GM04504 (cell line): Measurements from ENCODE around the gene GPD2.

Experiments used
- DNase-seq: peaks from one replicate; pipeline ENCODE4 v3.0.0-alpha.2; 2012; ENCODE audit warnings: low read depth

The GPD2 gene

DNA sequence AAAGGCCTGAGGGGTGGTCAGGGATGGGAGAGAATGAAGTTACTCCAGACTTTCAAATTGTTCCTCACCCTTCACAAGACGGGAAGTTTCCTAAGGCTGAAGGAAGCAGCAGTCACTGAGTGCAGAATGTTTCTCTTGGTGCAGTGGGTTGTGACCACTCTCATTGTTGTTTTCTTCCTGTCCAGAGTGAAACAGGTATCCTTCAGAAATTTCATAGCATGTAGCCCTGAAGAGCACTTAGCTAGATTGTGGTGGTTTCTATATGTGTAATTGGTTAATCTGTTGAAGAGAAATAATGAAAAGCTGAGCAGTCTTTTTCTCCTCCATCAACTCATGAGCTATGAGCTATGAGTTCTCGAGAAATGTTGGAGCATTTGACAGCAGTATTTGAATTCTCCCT is 96.8 kb downstream of the GPD2 start:
- no peak for DNase-seq

DNA sequence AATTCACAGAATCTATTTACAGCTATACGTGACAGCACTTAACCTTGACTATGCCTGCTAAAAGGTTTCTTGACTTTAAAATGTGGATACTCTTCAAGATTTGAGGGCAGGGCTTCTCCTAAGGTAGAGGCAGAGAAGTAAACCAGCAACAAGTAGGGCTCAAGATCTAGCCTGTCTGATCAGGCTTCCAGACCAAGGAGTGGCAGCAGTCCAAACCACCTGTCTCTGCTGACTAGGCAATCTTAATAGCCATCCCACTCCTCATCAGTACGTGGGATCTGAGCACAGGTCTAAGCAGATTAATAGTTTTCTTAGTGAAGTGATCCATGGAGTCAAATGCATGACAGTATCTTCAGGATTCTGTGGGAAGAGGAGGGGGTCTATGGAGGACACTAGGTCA is 100.4 kb downstream of the GPD2 start:
- no peak for DNase-seq

DNA sequence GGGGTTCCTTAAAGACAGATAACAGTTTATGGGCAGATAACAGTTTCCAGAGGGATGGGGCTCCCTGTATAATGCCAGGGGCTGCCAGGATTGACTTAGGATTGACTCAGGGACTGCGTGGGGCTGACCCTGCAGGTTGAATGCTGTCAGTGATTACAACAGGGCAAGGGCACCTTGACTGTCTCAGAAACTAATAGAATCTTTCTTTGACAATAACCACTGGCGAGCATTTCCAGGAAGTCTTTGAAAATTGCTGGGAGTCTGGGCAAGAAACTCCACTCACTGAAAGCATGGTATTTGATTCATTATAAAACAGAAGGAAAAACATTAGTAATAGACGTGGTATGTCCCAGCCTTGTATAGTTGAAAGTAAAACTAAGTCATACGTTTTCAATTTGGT is 101.0 kb downstream of the GPD2 start:
- peak; percentile 28 for DNase-seq

DNA sequence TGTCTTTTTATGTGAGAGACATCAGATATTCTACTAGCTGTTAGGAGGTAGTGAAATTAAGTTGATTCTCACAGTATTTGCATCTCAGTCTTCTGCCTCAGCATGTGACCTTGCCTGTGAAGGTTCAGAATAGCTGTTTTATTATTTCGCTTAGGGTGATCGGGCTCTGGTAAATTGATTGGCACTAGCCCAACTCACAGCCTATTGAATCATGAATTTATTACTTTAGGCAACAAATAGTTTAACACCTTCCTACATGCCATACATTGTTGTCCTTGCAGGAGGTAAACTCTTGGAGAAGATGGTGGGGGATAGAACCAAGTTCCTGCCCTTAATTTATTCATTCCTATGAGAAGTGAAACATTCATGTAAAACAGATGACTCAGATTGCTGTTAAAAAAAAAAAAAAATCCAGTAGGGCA is 101.9 kb downstream of the GPD2 start:
- no peak for DNase-seq

DNA sequence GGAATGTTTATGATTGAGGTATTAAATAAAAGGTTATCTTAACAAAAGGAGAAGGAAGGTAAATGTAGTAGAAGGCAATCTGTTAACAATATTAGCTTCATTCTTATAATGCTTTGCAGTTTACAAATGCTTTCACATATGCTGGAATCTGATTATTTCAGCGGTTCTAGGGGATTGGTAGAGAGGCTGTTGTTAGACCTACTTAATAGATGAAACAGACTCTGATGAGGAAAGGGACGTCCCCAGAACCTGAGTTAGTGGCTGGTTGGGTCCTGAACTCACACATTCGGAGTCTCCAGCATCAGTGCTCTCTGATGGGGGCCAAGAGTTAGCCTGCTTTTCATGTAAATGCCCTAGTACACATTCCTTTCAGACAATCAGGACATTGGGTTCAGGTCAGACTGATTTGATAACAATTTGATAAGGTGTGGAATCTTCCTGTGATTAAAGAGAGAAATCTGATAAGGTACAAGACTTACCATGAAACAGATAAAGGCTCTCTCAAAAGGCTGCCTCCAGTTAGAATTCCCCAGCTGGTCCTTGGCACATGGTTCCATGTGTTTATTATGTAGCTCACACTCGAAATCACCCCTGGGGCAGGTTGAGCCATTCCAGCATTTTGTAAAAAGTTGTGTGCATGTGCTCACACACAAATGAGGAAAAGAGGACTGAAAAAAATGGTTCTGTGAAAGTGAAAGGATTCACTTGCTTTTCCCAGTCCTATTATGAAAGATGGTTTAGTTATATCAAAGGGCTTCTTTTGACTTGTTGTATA is 103.1 kb downstream of the GPD2 start:
- DNase-seq = no peak

DNA sequence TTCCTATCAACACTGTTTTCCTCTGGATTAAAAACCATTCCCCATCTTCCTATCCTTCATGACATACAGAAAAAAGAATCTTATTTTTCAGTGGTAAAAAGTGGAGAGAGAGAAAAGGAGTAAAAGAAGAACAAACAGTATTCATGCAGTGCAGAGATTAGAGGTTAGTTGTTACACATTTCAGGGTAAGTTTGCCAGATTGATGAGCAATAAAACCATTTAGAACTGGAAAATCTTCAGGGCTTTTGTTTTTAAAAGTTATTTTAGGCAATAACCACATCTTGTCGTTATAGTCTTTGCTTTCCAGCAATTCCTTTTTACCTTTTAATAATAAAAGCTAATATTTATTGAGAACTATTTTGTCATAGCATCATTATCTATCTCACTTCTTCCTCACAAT is 104.5 kb downstream of the GPD2 start:
- peak; percentile 6 for DNase-seq

DNA sequence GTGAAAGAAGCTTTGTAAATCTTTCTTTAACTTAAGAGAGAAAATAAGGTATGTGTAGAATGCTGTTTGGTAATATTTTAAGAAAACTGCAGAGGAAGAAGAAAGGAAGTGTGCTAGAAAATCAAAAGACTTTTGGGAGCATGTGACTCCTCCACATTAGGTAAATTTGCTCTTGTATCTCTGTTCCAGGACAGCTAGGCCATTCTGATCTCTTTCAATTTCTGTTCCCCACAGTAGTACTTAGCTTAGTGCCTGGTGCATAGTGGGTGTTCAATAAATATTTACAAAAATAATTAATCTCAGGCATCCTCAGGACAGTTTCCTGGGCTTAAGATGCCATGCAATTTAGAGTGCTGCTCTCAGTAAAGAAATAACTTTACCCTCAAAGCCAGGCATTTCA is 105.0 kb downstream of the GPD2 start:
- no peak for DNase-seq

DNA sequence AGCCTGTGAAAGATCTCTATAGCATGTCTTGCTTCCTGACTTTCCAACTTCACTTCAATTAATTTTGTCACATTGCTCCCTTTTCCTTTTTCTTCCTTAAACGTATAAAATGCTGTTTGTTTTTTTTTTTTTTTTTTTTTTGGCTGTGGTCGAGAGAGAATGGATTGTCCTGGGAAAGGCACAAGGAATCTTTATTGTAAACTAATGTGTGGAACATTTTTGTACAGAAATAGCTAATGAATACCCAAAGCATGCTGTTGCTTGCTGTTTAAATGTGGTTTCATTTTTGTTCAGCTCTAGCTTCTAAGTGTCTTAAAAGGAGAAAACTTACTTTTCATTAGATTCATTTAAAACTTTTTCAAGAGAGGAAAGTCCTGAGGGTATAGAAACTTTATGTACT is 105.5 kb downstream of the GPD2 start:
- no peak for DNase-seq

DNA sequence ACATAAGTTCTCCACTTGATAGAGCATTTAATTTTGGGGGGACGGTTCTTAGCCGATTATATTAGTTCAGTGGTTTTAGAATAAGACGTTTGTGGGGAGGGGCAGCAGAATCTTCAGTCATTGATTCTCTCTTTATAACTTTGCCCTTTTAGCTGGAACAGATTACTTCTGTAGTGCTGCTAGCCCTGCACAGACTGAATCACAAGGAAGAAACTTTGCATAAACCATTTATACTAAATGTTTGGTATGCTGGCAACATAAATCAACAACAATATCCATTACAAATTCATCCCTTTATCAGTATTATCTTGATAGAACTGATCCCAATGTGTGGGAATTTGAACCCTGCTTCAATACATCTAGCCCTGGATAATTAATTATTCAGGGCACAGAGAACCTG is 112.2 kb downstream of the GPD2 start:
- DNase-seq = no peak

DNA sequence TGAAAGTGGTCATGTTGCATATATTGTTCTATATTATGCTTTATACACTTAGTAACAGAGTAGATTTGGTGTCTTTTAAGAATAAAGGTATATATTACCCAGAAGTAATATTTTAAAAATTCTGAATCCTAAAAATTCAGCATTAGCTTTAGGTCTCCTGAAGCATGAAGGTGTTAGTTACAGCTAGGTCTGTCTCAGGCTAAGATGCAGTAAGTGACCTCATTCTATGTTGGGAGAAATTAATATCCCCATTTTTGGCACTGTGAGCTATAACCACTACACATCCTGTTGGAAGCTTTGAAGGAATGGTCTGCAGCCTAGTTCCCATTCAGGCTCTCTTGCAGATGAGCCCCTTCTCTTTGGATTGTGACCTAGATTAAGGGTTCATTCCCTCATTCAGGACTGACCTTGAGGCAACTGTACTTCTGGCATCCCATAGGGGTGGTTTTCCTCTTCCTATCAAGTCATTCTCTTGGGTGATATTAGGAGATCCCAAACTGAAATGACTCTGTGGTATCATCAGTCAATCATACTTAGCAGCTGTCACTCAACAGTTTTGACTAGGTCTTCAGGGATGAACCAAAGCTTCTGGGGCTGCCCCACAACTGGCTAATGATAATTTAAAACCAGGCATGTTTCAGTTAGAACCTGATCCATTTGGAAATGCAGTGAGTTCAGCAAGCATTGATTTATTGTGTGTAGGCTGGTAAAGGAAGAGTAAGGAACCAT is 117.7 kb downstream of the GPD2 start:
- DNase-seq = no peak

DNA sequence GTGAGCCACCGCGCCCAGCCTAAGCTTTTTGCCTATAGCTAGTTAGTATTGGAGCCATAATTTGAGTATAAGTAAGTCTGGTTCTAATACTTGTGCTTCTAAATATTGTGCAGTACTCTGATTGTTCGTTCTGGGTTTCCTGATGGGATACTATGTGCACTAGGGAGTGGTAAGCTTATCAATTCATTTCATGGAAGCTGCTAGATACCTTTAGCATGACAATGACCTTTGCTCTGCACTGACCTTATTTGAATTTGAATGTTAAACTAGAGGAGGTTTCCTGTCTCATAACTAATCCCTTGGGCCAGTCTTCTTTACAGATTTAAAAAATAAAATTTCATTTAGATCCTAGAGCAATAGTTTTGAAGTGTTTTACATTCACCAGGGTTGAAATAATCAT is 125.1 kb downstream of the GPD2 start:
- DNase-seq = no peak

DNA sequence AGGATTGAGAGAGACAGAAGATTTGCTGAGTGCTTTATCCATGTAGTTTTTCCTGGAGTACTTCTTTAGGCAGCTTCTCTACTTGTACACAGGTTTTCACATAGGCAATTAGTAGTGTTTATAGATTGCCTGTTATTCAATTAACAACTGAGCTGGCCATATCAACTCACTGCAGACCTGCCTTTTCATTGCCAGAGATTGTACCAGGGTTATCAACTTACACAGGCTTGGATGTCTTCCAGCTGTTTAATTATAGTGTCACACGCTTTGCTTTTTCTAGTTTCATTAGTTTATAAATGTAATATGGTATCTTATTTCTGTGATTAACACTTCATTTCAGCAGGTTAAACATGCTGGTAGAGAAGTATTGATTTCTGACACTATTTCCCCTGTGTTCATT is 125.9 kb downstream of the GPD2 start:
- no peak for DNase-seq

DNA sequence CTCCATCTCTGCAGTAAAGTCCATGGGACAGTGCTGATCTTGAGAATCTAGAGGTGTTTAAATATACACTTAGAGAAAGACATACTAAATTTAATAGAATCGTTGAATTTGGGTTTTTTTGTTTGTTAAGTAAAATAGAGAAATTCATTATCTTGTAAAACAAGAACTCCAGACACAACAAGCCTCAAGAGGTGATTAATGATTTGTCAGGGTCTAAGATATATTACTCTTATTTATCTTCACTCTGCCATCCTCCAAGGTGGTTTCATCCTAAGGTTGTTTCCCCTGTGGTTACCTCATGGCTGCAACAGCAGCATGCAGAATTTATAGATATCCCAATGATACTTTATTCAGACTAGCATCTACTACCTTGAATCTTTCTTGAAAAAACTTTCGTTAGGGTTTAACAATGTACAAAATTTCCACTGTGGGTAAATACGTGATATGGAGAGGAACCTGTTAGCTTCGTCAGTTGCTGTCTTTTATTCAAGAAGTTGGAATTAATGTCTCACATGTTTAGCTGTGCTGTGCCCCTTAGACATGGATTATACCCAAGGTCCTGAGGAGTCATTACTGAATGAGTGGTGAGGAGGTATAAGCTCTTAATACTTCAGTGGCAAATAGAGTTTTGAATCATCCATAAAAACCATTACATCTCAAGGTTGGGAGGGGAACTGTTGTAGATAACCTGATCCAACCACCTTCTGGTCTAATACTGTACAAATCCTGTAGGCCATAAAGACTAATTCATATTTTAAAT is 128.0 kb downstream of the GPD2 start:
- DNase-seq = no peak

DNA sequence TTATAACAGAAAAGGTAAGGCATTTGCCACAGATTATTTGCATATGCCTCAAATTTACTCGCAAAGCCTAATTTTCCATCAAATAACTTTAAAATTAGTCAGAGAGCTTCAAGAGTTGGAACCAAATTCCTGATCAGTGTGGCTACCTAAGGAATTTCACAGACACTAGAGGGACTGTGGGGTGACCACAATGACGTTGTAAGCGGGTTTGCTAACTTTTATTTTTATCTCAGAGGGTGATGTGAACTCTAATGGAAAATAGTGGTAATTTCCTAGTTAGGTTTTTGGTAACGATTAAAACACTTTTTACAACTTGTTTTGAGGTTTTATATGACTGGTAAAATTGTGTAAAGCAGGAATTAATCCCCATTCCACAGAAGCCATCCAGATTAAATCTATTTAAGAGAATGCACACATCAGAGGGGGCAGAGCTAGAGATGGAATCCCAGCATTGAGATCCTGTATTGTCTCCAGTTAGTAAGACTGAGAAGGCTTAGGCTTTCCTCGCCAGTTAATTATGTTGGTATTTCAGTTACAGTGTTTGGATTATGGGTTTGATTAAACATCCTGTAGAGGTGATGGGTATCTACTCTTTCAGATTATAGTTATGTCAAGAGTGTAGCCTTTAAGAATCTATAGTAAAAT is 129.0 kb downstream of the GPD2 start:
- DNase-seq = peak; percentile 73

DNA sequence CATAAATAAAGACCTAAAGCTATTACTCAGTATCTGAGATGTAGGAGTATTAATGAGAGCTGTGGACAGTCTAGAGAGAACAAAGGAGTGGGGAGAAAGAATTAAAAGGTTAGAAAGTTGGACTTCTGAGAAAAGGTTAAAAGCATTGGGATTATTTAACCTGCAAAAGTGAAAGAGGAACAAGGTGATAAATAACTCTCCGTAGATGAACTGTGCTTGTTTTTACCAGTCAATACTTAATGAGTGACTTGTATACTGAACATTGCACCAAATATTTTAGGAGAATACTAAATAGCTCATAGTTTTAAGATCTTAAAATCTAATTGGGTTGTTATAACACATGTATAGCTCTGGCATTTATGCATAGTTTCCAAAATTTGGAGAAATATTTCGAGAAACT is 137.5 kb downstream of the GPD2 start:
- DNase-seq = no peak

DNA sequence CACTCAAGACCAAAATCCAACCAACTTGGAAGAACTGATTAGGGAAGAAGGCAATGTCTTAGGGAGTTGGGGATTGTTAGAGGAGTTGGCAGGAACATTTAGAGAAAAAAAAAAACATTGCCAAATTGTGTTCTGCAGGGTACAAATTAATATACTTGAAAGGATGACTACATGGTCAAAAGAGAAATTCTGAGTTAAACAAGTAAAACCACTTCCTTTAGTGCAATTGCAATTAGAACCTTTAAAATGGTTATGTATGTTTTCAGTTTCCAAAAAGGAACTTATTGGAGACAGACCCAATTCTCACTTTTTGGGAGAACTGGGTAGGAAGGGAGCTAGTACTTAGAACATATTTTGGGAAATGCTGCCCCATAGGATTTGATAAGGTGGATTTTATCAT is 137.9 kb downstream of the GPD2 start:
- DNase-seq = no peak

DNA sequence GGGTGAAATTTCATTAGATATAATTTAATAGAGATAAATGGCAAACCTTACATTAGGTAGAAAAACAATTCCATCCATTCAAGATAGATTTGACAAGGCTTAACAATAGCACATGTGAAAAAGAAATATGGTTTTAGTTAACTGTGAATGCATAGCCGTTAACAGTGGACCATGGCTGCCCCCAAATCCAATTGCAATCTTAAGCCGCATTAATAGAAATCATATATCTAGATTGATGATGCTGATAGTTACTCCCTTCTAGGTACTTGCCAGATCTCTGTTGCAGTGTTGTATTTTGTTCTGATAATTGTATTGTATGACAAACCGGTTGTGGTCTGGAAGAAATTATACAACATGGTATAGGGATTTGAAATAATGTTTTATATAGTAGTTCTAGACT is 139.8 kb downstream of the GPD2 start:
- DNase-seq = no peak

DNA sequence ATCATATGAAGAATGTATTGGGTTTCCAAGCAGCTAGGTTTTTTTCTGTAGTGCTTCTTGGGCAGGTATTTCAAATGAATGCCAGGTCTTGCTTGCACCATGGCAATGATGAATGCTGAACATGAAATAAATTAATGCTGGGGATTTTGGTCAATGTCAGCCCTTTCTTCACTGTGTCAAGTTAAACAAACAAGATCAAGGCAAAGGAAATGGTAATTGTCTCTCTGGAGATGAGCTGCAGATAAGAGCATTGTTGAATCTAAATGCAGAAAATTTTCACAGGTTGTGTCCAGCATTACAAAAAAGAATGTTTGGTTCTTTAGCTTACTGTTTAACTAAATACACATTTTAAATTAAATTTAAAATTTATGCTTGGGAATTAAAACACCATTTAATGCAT is 144.3 kb downstream of the GPD2 start:
- DNase-seq = no peak

DNA sequence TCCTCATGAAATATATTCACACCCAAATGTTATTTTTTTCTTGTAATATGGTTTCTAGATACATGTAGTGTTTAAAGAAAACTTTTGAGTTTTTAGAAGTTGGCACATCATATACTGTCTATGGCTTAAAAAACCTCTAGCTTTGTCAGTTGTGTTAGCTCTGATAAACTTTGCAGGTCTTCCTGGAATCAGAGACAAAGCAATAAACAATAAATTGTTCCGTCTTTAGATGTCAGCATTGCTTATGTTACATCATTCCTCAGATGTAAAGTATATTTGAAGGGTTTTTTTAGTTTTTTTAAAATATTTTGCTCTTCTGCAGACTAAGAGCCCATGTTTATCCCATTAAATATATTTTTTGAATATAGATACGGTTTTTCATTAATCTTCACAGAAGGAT is 145.1 kb downstream of the GPD2 start:
- no peak for DNase-seq

DNA sequence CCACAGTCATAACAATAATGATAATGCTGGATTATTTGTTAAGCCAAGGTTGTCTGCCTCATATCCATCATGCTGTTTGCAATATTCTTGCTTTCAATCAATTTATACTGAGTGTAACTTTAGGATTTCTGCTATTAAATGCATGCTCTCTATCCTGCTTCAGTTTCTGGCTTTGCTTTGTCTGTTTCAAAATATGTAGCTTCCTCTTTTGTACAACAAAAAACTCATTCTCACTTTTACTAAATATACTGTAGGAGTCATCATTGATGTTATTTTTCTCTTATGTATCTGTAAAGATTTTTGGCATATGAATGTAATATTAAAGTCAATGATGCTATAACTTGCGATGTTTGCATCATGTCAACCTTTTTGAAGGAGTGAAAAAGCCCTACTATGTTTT is 149.3 kb downstream of the GPD2 start:
- no peak for DNase-seq

DNA sequence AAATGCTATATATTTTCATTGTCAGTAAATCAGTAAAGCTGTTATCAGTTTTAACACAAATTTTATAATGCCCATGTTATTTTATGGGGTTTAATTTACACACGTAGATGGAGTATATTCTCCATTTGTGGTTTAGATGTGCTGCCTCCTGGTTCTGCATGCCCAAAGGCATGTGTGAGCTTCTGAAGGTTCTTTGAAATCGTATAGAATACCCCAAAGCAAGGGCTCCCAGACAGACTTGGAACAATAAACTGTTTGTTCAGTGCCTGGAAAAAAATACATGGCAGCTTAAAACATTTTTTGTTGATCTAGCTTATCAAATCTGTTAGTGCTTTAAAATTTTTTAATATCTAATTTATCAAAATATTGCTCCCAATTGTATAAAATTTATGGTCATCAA is 150.4 kb downstream of the GPD2 start:
- no peak for DNase-seq

DNA sequence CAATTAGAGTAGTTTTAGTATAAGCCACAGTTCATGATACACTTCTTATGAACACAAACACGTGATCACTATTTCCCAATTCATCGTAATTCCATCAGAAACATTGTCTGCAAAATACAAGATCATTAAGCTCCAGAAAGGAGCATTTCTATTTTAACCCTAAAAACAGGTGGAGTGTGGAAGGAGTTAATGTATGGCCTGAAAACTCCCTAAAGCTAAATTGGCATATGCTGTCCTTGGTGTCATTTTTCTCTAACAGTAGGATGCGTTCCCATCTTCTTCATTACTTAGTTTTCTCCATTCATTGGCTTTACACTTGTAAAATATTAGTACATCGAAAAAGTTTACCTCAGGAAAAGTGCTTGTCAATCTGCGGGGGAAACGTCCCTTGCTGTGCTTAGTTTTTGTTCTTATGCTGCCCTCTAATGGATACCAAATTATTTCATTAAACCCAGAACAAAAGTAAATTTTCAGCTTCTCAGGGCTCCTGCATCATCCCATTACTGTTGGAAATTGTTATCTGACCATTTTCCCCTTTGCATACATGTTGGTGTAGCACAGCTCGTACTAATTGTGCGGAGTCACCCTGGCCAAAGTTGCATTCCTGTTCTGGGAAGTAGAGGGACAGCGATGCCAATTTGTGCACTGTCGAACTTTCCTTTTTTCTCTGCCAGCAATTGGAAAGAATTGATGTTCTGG is 153.4 kb downstream of the GPD2 start:
- DNase-seq = peak; percentile 14
